GM12874 (cell line): ENCODE results near the gene INF2.

Experiments used
- CTCF ChIP-seq: IDR thresholded peaks from 2 replicates; pipeline ENCODE4 v1.5.1; 2011; ENCODE audit warnings: low read depth, mild to moderate bottlenecking, control low read depth, low read length, moderate library complexity; ENCODE audit not compliant: insufficient read depth

INF2 gene

DNA sequence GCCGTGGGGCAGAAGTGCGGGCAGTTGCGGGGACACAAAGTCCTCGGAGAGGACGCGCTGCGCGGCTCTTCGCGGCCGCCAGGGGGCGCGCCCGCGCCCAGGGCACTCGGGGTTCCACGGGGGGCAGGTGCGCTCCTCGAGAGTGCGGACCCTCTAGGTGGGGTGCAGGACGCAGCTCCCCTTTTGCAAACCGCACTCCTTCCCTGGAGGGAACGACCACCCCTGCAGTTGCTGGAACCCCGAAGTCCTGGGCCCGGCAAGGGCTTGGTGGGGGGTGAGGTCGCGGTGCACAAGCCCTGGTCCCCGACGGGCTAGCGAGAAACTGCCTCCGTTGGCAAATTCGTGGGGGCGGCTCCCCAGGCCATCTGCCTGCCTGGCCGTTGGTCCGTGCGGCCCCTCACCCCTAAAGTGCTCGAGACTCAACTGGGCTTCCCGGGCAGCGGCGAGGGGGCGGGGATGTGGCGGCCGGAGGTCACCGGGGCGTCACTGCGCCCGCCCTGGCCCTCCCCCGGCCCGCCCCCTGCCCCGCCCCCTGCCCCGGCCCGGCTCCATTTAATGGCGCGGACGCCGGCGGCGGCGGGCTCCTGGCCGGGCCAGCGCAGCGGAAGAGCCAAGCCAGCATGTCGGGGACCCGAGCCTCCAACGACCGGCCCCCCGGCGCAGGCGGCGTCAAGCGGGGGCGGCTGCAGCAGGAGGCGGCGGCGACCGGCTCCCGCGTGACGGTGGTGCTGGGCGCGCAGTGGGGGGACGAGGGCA, 34.4 kb downstream of the INF2 start, which contains the start of gene ADSS1:
Gene ADSS1, plus strand, starts transcription at position 579 of the 756 bp plus-strand sequence. Its CDS starts 42 bp downstream, at position 621.
- TF ChIP-seq CTCF, result peak; percentile 99

GRCh38 chr14:104724407-104724980, 35.1 kb downstream of the INF2 start:
- TF ChIP-seq CTCF, result no peak

DNA sequence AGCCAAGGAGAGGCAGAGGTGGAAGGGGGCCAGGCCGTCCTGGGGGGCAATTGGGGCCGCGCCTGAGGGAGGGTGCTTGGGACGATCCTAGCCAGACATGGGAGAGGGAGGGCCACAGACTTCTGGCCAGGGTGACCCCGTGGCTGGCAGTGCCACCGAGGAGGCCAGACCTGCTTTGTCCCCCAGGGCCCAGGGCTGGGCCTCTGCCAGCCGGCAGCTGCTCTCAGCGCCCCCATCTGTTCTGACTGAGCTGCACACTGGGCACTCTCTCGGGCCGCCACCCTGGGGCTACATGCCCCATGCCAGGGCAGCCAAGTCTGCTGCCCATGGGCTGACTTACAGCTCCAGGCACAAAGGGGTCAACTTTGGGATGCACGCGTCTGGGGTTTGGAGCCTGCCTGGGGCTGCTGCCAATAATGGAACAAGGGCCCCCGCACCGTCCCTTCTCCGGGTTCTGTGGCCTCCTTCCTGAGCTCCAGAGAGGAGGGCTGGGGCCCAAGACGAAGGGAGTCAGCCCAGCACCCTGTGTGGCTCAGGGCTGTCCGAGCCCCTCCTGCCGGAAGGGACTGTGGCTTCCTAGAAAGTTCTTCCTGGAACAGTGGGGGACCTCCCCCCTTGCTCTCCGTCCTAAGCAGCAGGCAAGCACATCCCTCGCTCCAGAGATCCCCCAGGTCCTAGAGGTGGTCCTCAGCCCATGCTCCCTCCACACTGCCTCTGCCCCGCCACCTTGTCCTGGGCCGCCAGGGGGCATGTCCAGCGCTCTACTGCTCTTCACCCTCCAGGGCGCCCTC, 35.8 kb downstream of the INF2 start:
- peak; percentile 13; the same call in 1 of the 2 replicates for TF ChIP-seq CTCF

DNA sequence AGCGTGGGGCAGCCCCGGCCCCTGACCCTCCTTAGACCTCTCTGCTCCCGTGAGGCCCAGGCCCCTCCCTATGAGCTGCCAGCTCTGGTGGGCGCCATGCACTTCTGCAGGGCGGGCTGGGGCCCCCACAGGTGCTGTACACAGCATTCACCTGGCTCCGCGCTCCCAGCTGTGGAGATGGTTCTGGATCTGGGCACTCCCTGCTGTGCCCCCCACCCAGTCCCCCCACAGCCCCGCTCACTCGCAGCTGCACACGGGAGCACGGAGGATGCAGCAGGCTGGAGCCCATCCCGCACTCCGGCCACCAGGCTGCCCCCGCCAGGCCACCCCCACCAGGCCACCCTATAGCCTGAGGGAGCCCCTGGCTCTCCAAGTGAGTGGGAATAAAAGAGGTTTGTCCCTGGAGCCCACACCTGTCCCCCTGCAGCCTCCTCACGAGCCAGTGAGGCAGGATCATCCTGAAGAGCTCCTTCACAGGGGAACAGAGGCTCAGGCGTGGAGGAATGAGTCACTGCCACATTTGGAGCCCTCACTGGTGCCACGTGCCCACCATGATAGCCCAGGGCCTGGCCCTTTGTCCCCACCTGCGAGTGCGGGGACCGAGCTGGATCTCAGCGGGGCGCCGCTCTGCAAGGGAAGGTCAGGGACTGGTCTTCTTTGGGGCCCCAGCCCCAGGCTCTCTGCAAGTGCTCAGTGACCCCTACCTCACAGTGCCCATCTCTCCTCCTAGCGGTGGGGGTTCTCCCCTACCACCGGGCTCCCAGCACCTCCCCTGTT, 36.5 kb downstream of the INF2 start:
- no peak for TF ChIP-seq CTCF

- no peak for TF ChIP-seq CTCF
Observed at GRCh38 chr14:104726600-104727451, 37.4 kb downstream of the INF2 start.

GRCh38 chr14:104728631-104729030, 39.2 kb downstream of the INF2 start:
- TF ChIP-seq CTCF, result no peak
